Thyroid gland (tissue), 4 donors: Measurements from ENCODE around the gene STRIP2.

Experiments used
- CTCF ChIP-seq, 6 experiments: fragments of 200-600 bp in 3 of 6; fragments of 450-650 bp in 3 of 6; sonication (generic) in 3 of 6; IDR thresholded peaks; one replicate each; pipeline ENCODE4 v1.5.1; 2016 to 2019; ENCODE audit warnings: antibody characterized with exemption in 6 of 6, mild to moderate bottlenecking in 2 of 6, inconsistent platforms in 1 of 6, moderate library complexity in 1 of 6
- POLR2A ChIP-seq, 2 donors: fragments of 450-650 bp; IDR thresholded peaks; one replicate each; pipeline ENCODE4 v1.6.1; 2017; ENCODE audit warnings: antibody characterized with exemption in 2 of 2, mild to moderate bottlenecking in 2 of 2, moderate library complexity in 1 of 2

DNA sequence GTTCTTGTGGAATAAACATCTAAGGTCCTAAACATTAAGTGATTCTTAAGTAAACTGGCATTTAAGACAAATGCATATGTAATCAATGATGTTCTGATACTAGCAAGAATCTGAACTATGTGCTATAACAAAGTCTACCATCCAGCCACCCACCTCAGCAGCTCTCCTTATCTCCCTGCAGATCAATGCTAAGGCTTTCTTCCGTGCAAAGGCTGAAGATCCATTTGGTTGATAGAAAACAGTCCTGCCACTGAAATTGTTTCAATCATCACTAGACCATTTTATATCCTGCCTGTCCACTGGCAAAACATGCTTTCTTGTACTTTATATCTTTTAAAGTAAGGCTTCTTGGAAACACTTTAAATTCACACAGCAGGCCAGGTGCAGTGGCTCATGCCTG, 61.8 kb downstream of the STRIP2 start:
- TF ChIP-seq CTCF (IDR thresholded peaks at IDR 0.05) (no peak), POLR2A (IDR thresholded peaks at IDR 0.05) (no peak)
